Adrenal gland (tissue), 12 donors: ENCODE data around the gene OCEL1. TPM values are rescaled to one million over a fixed set of nuclear protein-coding genes. Genes with fewer than 3 reads are reported as not detected.
"Not testable (repeated sequence)": the region's sequence is repeated elsewhere in the genome, so short reads cannot be mapped to it uniquely, and the experiment has no call there.

Experiments used
- DNase-seq, 7 donors: peaks; one replicate each; pipeline ENCODE4 v3.0.0-alpha.2; 2019 to 2020
- H3K27ac ChIP-seq, 5 donors: fragments of 200-600 bp; sonication (generic) in 4 of 5; 1 replicate in 3 of 5; 2 replicates in 2 of 5; pipeline versions ENCODE4 v1.5.1 to v1.8.0; 2016 to 2020; ENCODE audit warnings: mild to moderate bottlenecking in 1 of 5
- H3K27me3 ChIP-seq: fragments of 200-600 bp; 2 replicates; pipeline ENCODE4 v1.8.0; 2021
- H3K36me3 ChIP-seq, 2 donors: fragments of 200-600 bp; replicated peaks in 1 of 2; 1 replicate in 1 of 2; 2 replicates in 1 of 2; pipeline versions ENCODE4 v1.5.1 to v1.8.0; 2018 to 2022
- H3K4me1 ChIP-seq, 2 donors: fragments of 200-600 bp; replicated peaks in 1 of 2; 1 replicate in 1 of 2; 2 replicates in 1 of 2; pipeline versions ENCODE4 v1.5.1 to v1.8.0; 2018 to 2021
- H3K4me3 ChIP-seq, 4 donors: fragments of 200-600 bp; sonication (generic) in 3 of 4; one replicate each; pipeline ENCODE4 v1.5.1; 2016 to 2018
- H3K9me3 ChIP-seq, 3 donors: fragments of 200-600 bp; sonication (generic) in 1 of 3; replicated peaks in 1 of 3; 1 replicate in 2 of 3; 2 replicates in 1 of 3; pipeline versions ENCODE4 v1.5.1 to v1.8.0; 2016 to 2021
- POLR2A ChIP-seq, 2 donors: fragments of 450-650 bp; IDR thresholded peaks; one replicate each; pipeline ENCODE4 v1.6.1; 2017; ENCODE audit warnings: antibody characterized with exemption in 2 of 2, mild to moderate bottlenecking in 2 of 2, moderate library complexity in 1 of 2
- WGBS, 4 donors: extraction: QIAGEN DNeasy Blood & Tissue Kit in 2 of 4; methylation state at CpG; one replicate each; pipeline versions ENCODE4 v1.1.5 to v1.1.7; 2013 to 2017; 5-methylcytosine and 5-hydroxymethylcytosine counted together
- intact Hi-C, 2 donors: fragments of 100-400 bp; cut with DNase I; formaldehyde crosslinking; loops; one replicate each; pipeline versions ENCODE4 v1.14.1 to v1.15.0; 2022 to 2023
- polyA plus RNA-seq, 3 donors: library from polyadenylated mRNA; stranded (reverse); fragments of 200-250 nt in 2 of 3; fragments of 350-450 nt in 1 of 3; fragmentation: Illumina TruSeq in 1 of 3; extraction: RNeasy Lipid Tissue Mini Kit (QIAGEN cat#74804) in 1 of 3; gene quantifications; one replicate each; pipeline ENCODE4 v1.2.3, GENCODE V29; 2013 to 2014
- total RNA-seq, 9 donors: library from RNA; depleted of rRNA in 4 of 9; stranded (reverse); fragments of >200 nt in 4 of 9; fragments of 120-200 nt in 1 of 9; fragmentation: NEBNext Ultra II Directional in 1 of 9; extraction: Animal tissue kit (Norgen Biotek cat#: 25700) in 1 of 9; gene quantifications; one replicate each; pipeline versions ENCODE4 v1.1.0 to v1.2.4, GENCODE V29; 2013 to 2023
- TF ChIP-seq, protein P1 (sequence below), 6 experiments: fragments of 450-650 bp in 4 of 6; fragments of 200-600 bp in 2 of 6; sonication (generic) in 1 of 6; IDR thresholded peaks; 1 replicate in 5 of 6; 2 replicates in 1 of 6; pipeline versions ENCODE4 v1.5.1 to v1.8.0; 2016 to 2021; ENCODE audit warnings: antibody characterized with exemption in 6 of 6, mild to moderate bottlenecking in 2 of 6, moderate library complexity in 1 of 6
- donor health status: healthy with polysubstance abuse.
- donor health status: Bipolar disorder and iron deficiency.
- donor health status: DM: yes; HTN: yes; CAD: no.
- donor health status: DM: no; HTN: no; CAD: no.
- donor health status: DM: no; HTN: no; CAD: no.
- donor health status: DM: yes; HTN: yes; CAD: no.

The OCEL1 gene
- total and polyA plus RNA-seq, 12 donors: 6.1 to 49.1 (median 30.3) TPM

DNA sequence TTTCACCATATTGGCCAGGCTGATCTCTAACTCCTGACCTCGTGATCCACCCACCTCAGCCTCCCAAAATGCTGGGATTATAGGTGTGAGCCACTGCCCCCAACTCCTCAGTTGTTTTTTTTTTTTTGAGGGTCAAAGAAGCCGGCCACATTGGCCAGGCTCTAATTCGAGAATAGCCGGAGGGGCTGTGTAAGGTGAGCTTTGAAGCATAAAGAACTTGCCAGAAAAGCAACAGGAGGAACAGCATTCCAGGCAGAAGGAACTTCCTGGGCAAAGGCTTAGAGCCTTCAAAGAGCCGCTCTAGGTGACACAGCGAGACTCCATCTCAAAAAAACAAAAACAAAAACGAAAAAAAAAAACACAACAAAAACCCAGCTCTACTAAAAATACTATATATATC is 40.0 kb downstream of the OCEL1 start:
- WGBS, 4 donors: 89 to 92% (median 92%) methylated on average over 7 of the region's 7 CpGs
- no peak overlapping the region for H3K4me3 ChIP-seq
- no peak for TF ChIP-seq POLR2A (IDR thresholded peaks at IDR 0.05)
- TF ChIP-seq, protein P1, sequence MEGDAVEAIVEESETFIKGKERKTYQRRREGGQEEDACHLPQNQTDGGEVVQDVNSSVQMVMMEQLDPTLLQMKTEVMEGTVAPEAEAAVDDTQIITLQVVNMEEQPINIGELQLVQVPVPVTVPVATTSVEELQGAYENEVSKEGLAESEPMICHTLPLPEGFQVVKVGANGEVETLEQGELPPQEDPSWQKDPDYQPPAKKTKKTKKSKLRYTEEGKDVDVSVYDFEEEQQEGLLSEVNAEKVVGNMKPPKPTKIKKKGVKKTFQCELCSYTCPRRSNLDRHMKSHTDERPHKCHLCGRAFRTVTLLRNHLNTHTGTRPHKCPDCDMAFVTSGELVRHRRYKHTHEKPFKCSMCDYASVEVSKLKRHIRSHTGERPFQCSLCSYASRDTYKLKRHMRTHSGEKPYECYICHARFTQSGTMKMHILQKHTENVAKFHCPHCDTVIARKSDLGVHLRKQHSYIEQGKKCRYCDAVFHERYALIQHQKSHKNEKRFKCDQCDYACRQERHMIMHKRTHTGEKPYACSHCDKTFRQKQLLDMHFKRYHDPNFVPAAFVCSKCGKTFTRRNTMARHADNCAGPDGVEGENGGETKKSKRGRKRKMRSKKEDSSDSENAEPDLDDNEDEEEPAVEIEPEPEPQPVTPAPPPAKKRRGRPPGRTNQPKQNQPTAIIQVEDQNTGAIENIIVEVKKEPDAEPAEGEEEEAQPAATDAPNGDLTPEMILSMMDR (IDR thresholded peaks at IDR 0.05): no peak
- H3K4me1 ChIP-seq: peaks cover 8 to 10% of the 10 kb centered on the region in 2 donors
- DNase-seq: no peak
- intact Hi-C loops: no loop called here
- H3K27ac ChIP-seq: no peak overlapping the region
- H3K36me3 ChIP-seq: peaks cover 0 to 20% of the 10 kb centered on the region in 2 donors
- H3K9me3 ChIP-seq: no peaks in the 10 kb centered on the region
- no peaks in the 10 kb centered on the region for H3K27me3 ChIP-seq

DNA sequence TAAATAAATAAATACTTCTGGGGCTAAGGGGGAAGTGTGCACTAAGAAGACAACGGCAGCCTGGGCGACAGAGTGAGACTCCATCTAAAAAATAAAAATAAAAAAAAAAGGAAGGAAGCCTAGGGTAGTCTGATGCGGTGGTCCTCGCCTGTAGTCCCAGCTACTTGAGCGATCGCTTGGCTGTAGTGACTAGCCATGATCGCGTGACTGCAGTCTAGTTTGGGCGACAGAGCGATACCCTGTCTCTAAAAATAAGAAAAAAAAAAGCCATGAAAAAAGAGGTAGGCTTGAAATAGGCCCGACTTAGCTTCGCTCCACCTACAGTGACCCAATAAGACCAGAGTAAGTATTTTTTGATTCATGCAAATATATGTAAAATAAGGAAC is 40.6 kb downstream of the OCEL1 start:
- peaks cover 8 to 10% of the 10 kb centered on the region in 2 donors for H3K4me1 ChIP-seq
- intact Hi-C loops: no loop called here
- H3K9me3 ChIP-seq: no peaks in the 10 kb centered on the region
- TF ChIP-seq, protein P1 (IDR thresholded peaks at IDR 0.05): no peak
- no peak for TF ChIP-seq POLR2A (IDR thresholded peaks at IDR 0.05)
- no peaks in the 10 kb centered on the region for H3K27me3 ChIP-seq
- H3K4me3 ChIP-seq: no peak overlapping the region
- 68 to 73% (median 71%) methylated on average over 12 of the region's 12 CpGs for WGBS, 4 donors
- H3K36me3 ChIP-seq: peaks cover 0 to 26% of the 10 kb centered on the region in 2 donors
- peak in 1 of 7 donors; percentile 13 for DNase-seq
- H3K27ac ChIP-seq: peak overlapping the region in 1 of 5 donors; percentile 38

DNA sequence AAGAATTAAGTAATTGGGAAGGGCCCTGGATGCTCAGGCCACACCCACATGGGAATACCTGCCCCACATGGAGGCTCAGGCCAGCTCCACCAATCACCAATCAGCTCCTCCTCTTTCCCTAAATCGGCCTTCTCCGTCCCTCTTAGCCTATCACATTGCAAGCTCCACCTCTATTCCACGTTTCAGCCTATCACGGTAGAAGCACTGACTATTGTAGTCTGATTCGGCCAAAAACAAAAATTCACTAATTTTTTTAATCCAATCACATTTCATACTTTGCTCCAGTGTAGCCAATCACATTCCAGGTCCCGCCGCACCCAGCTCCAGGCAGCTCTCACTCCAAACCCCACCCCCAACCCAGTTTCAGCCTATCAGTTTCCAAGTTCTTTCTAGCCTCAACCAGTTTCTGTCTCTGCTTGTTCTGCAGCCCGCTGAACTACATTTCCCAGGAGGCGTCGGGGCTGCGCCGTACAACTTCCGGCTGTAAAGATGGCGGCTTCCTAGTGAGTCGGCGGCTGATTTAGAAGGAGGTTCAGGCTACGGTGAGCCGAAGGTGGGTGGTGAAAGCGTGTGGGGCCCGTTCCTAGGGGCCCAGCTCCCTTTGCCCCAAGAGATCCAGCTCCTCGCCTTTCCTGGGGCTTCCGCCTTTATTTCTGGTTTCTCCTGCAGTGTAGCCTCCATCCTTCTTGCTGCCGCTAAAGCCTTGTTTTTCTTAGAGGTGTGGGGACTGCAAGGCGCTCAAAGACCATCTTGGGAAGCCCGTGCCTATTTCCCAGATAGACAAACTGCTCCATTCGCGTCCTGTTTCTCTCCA is 41.2 kb downstream of the OCEL1 start, which contains the start of gene BABAM1:
BABAM1 (plus strand) TSS at position 469 of the 814 bp plus-strand sequence. CDS start 1,364 bp downstream, outside the sequence.
- intact Hi-C loops: no loop called here
- Histone ChIP-seq H3K9me3 (no peaks in the 10 kb centered on the region), H3K4me1 (peaks cover 8 to 10% of the 10 kb centered on the region in 2 donors), H3K27me3 (no peaks in the 10 kb centered on the region), H3K4me3 (peak within 1 kb of the TSS; percentile 32 to 83 (median 54)), H3K36me3 (peaks cover 0 to 30% of the 10 kb centered on the region in 2 donors), H3K27ac (peak within 1 kb of the TSS; percentile 20 to 61 (median 46))
- peak; percentile 96 to 99 (median 99) for DNase-seq
- TF ChIP-seq, protein P1 (IDR thresholded peaks at IDR 0.05): no peak
- peak in 1 of 2 donors; percentile 35 for TF ChIP-seq POLR2A (IDR thresholded peaks at IDR 0.05)
- 0% methylated on average over 15 to 27 of the region's 27 CpGs for WGBS, 4 donors

DNA sequence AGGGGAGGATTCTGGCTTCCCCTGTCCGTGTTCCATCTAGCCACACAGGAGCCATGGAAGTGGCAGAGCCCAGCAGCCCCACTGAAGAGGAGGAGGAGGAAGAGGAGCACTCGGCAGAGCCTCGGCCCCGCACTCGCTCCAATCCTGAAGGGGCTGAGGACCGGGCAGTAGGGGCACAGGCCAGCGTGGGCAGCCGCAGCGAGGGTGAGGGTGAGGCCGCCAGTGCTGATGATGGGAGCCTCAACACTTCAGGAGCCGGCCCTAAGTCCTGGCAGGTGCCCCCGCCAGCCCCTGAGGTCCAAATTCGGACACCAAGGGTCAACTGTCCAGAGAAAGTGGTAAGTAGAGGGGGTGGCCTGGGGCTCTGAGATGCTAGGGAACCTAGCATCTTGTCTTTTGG is 42.7 kb downstream of the OCEL1 start:
- peaks cover 0 to 41% of the 10 kb centered on the region in 2 donors for H3K36me3 ChIP-seq
- TF ChIP-seq, protein P1 (IDR thresholded peaks at IDR 0.05): no peak
- TF ChIP-seq POLR2A (IDR thresholded peaks at IDR 0.05): no peak
- no peak overlapping the region for H3K27ac ChIP-seq
- H3K4me3 ChIP-seq: no peak overlapping the region
- H3K9me3 ChIP-seq: no peaks in the 10 kb centered on the region
- intact Hi-C loops: no loop called here
- no peak for DNase-seq
- H3K27me3 ChIP-seq: no peaks in the 10 kb centered on the region
- WGBS, 4 donors: 83 to 92% (median 90%) methylated on average over 1 to 13 of the region's 13 CpGs
- peaks cover 8 to 10% of the 10 kb centered on the region in 2 donors for H3K4me1 ChIP-seq

DNA sequence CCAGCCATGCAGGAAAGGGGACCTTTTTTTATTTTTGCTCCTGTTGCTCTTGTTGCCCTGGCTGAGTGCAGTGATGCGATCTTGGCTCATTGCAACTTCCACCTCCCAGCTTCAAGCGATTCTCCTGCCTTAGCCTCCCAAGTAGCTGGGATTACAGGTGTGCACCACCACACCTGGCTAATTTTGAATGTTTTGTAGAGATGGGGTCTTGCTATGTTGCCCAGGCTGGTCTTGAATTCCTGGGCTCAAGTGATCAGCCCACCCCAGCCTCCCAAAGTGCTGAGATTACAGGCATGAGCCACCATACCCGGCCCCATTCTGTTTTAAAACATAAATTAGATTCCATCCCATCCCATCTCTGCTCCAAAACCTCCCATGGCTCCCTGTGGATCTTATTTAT is 48.9 kb downstream of the OCEL1 start:
- 93 to 100% (median 98%) methylated on average over 3 of the region's 3 CpGs for WGBS, 4 donors

More for the DNA sequence above, 48.9 kb downstream of the OCEL1 start:
- H3K27me3 ChIP-seq, H3K4me3 ChIP-seq, H3K9me3 ChIP-seq, H3K4me1 ChIP-seq, intact Hi-C loops, DNase-seq, H3K27ac ChIP-seq: not testable (repeated sequence)
- peaks cover 0 to 73% of the 10 kb centered on the region in 2 donors for H3K36me3 ChIP-seq
